HCT116 (cell line): ENCODE data around the gene CBLB. TPM values are rescaled to one million over a fixed set of nuclear protein-coding genes. Genes with fewer than 3 reads are reported as not detected.

ENCODE experiments used
- ATAC-seq: fragments of 200-7000 bp; cut with Tn5 transposase; 2 replicates; pipeline ENCODE4 v1.9.1; 2020; ENCODE audit warnings: mild to moderate bottlenecking, moderate library complexity
- BruUV-seq: library from RNA; stranded (reverse); fragments of 400-500 nt; replicated peaks from 2 replicates; lab custom pipeline; 2021; lab: Mats Ljungman, UMichigan
- CTCF ChIA-PET: fragments of 300-600 bp; sonication (Branson Sonifier 250); formaldehyde crosslinking; loops from one replicate; lab custom pipeline; 2021; ENCODE audit warnings: antibody characterized with exemption; lab: Charles Lee
- POLR2A ChIA-PET: fragments of 300-600, 350-600 bp; sonication (Branson Sonifier 250); formaldehyde crosslinking; loops from one replicate; lab custom pipeline; 2021; ENCODE audit warnings: antibody characterized with exemption; lab: Charles Lee
- RAD21 ChIA-PET, 2 experiments: fragments of 300-600 bp; sonication (Branson Sonifier 250); formaldehyde crosslinking; loops; one replicate each; lab custom pipeline; 2023; ENCODE audit warnings: low total read pairs in 2 of 2; ENCODE audit not compliant: uncharacterized antibody in 2 of 2, unreplicated experiment in 2 of 2, low non-redundant PET in 1 of 2; lab: Charles Lee
- DNase-seq: peaks from one replicate; pipeline ENCODE4 v3.0.0-alpha.2; 2010; ENCODE audit warnings: low read depth, low spot score
- H2AFZ ChIP-seq: fragments of 200-600 bp; shearing (Covaris generic), sonication (generic); 2 replicates; pipeline ENCODE4 v1.6.1; 2017; ENCODE audit warnings: low read depth, mixed run types, mixed read lengths, antibody characterized with exemption, low read length; ENCODE audit not compliant: poor library complexity, severe bottlenecking
- H3K27ac ChIP-seq: 2 replicates; pipeline ENCODE4 v1.5.1; 2012; ENCODE audit warnings: low read depth, low read length
- H3K27me3 ChIP-seq: fragments of 200-600 bp; sonication (generic); 2 replicates; pipeline ENCODE4 v1.6.1; 2016; ENCODE audit warnings: mixed run types, low read length, mixed read lengths; ENCODE audit not compliant: insufficient read depth
- H3K36me3 ChIP-seq, 2 experiments: fragments of 200-500 bp in 1 of 2; fragments of 200-600 bp in 1 of 2; sonication (Bioruptor generic) in 1 of 2; sonication (generic) in 1 of 2; 2 replicates each; pipeline versions ENCODE4 v1.5.1 to v1.6.1; 2014 to 2016; ENCODE audit warnings: low read length in 2 of 2, inconsistent platforms in 1 of 2, mixed read lengths in 1 of 2, mixed run types in 1 of 2; ENCODE audit not compliant: insufficient read depth in 2 of 2, control insufficient read depth in 1 of 2
- H3K4me1 ChIP-seq, 2 experiments: fragments of 200-600 bp in 1 of 2; sonication (generic) in 1 of 2; 2 replicates each; pipeline versions ENCODE4 v1.5.1 to v1.6.1; 2012 to 2017; ENCODE audit warnings: low read length in 2 of 2, inconsistent platforms in 1 of 2, mild to moderate bottlenecking in 1 of 2, mixed read lengths in 1 of 2, mixed run types in 1 of 2, moderate library complexity in 1 of 2; ENCODE audit not compliant: insufficient read depth in 2 of 2, control insufficient read depth in 1 of 2
- H3K4me2 ChIP-seq: fragments of 200-600 bp; sonication (generic); 2 replicates; pipeline ENCODE4 v1.6.1; 2017; ENCODE audit warnings: mixed run types, low read length, mixed read lengths
- H3K4me3 ChIP-seq, 2 experiments: fragments of 200-600 bp in 1 of 2; sonication (generic) in 1 of 2; replicated peaks in 1 of 2; 2 replicates each; pipeline ENCODE4 v1.5.1; 2011 to 2016; ENCODE audit warnings: low read length in 2 of 2, control low read depth in 1 of 2, low read depth in 1 of 2, mild to moderate bottlenecking in 1 of 2, mixed read lengths in 1 of 2, mixed run types in 1 of 2
- H3K79me2 ChIP-seq: fragments of 200-600 bp; sonication (generic); 2 replicates; pipeline ENCODE4 v1.6.1; 2017; ENCODE audit warnings: mild to moderate bottlenecking, mixed run types, low read length, moderate library complexity, mixed read lengths; ENCODE audit not compliant: insufficient read depth
- H3K9ac ChIP-seq: fragments of 200-600 bp; sonication (generic); 2 replicates; pipeline ENCODE4 v1.6.1; 2016; ENCODE audit warnings: low read length, mixed read lengths
- H3K9me2 ChIP-seq: fragments of 200-600 bp; sonication (generic), shearing (Covaris generic); 2 replicates; pipeline ENCODE4 v1.6.1; 2017; ENCODE audit warnings: mixed run types, mild to moderate bottlenecking, moderate library complexity; ENCODE audit not compliant: insufficient read depth
- H3K9me3 ChIP-seq, 2 experiments: fragments of 200-500 bp in 1 of 2; fragments of 200-600 bp in 1 of 2; sonication (Bioruptor generic) in 1 of 2; sonication (generic) in 1 of 2; 2 replicates each; pipeline ENCODE4 v1.6.1; 2014 to 2017; ENCODE audit warnings: low read length in 2 of 2, mixed read lengths in 2 of 2, inconsistent platforms in 1 of 2, low read depth in 1 of 2, mild to moderate bottlenecking in 1 of 2, mixed run types in 1 of 2, moderate library complexity in 1 of 2; ENCODE audit not compliant: control insufficient read depth in 1 of 2, insufficient read depth in 1 of 2
- H4K20me1 ChIP-seq: fragments of 200-600 bp; sonication (generic), shearing (Covaris generic); 2 replicates; pipeline ENCODE4 v1.6.1; 2017; ENCODE audit warnings: mixed run types, mild to moderate bottlenecking, moderate library complexity; ENCODE audit not compliant: insufficient read depth
- CBX3 ChIP-seq: IDR thresholded peaks from 2 replicates; pipeline ENCODE4 v1.6.1; 2012; ENCODE audit warnings: low read depth
- CEBPB ChIP-seq: IDR thresholded peaks from 2 replicates; pipeline ENCODE4 v1.6.1; 2012; ENCODE audit warnings: low read depth
- EGR1 ChIP-seq: IDR thresholded peaks from 2 replicates; pipeline ENCODE4 v1.6.1; 2012; ENCODE audit warnings: low read depth
- EZH2 ChIP-seq: fragments of 200-600 bp; sonication (generic); IDR thresholded peaks from 2 replicates; pipeline ENCODE4 v1.6.1; 2017; ENCODE audit warnings: antibody characterized with exemption, mixed run types
- FOSL1 ChIP-seq: IDR thresholded peaks from 2 replicates; pipeline ENCODE4 v1.6.1; 2012; ENCODE audit warnings: low read depth
- JUND ChIP-seq: IDR thresholded peaks from 2 replicates; pipeline ENCODE4 v1.6.1; 2012
- POLR2AphosphoS5 ChIP-seq: IDR thresholded peaks from 2 replicates; pipeline ENCODE4 v1.6.1; 2011; ENCODE audit warnings: mild to moderate bottlenecking, low read depth, low read length, moderate library complexity
- SP1 ChIP-seq: IDR thresholded peaks from 2 replicates; pipeline ENCODE4 v1.6.1; 2012; ENCODE audit warnings: low read depth
- SRF ChIP-seq: IDR thresholded peaks from 2 replicates; pipeline ENCODE4 v1.6.1; 2012; ENCODE audit warnings: low read depth
- TCF7L2 ChIP-seq: IDR thresholded peaks from 2 replicates; pipeline ENCODE4 v1.7.0; 2011; ENCODE audit warnings: borderline replicate concordance, inconsistent platforms; ENCODE audit not compliant: insufficient read depth, insufficient read length; ENCODE audit errors: extremely low read depth
- ZFX ChIP-seq: fragments of 450-650 bp; IDR thresholded peaks from 2 replicates; pipeline ENCODE4 v1.6.1; 2017
- ZNF274 ChIP-seq: fragments of 200-500 bp; sonication (Bioruptor generic); IDR thresholded peaks from 2 replicates; pipeline ENCODE4 v1.6.1; 2014; ENCODE audit warnings: mild to moderate bottlenecking, low read depth, low read length, inconsistent platforms
- intact Hi-C: fragments of 100-400 bp; cut with micrococcal nuclease; formaldehyde crosslinking; loops from 2 replicates; pipeline ENCODE4 v1.10.0; 2022
- total RNA-seq: library from RNA; stranded (reverse); gene quantifications from one replicate; pipeline ENCODE4 v1.2.1, GENCODE V29; 2021; ENCODE audit not compliant: unreplicated experiment
- TF ChIP-seq, protein P1 (sequence below): IDR thresholded peaks from 2 replicates; pipeline ENCODE4 v1.6.1; 2011; ENCODE audit warnings: mild to moderate bottlenecking, low read length, moderate library complexity; ENCODE audit not compliant: insufficient replicate concordance; ENCODE audit errors: extremely low read depth

CBLB gene
- total RNA-seq, 1 experiment from 2014 or later, result 10.4 TPM

DNA sequence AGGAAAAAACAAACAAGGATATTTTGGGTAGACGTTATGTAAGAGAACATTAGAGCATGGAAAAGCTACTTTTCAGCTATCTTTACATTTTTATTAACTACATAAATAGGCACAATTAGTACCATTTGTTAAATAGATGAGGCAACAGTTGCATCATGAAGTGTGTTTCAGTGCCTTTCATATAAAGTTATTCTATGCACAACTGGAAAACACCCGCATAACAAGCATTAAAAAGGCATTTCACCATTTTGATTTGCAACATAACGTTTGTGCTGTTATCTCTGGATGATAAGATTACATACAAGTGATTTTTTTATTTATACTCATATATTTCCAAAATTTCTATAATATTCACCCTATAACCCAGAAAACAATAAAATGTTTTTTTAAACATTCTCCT is 69.5 kb downstream of the CBLB start:
- POLR2A ChIA-PET, result no interaction called here
- Histone ChIP-seq H3K4me1 (no peaks in the 10 kb centered on the region), H3K9ac (no peak overlapping the region), H3K4me3 (no peak overlapping the region), H3K9me2 (no peaks in the 10 kb centered on the region), H3K79me2 (no peaks in the 10 kb centered on the region), H3K27me3 (no peaks in the 10 kb centered on the region), H2AFZ (no peak overlapping the region), H3K36me3 (no peaks in the 10 kb centered on the region), H3K27ac (no peak overlapping the region), H4K20me1 (no peaks in the 10 kb centered on the region), H3K4me2 (no peak overlapping the region), H3K9me3 (no peaks in the 10 kb centered on the region)
- no peak for DNase-seq
- RAD21 ChIA-PET, result no interaction called here
- TF ChIP-seq EGR1, result no peak
- TF ChIP-seq, protein P1, sequence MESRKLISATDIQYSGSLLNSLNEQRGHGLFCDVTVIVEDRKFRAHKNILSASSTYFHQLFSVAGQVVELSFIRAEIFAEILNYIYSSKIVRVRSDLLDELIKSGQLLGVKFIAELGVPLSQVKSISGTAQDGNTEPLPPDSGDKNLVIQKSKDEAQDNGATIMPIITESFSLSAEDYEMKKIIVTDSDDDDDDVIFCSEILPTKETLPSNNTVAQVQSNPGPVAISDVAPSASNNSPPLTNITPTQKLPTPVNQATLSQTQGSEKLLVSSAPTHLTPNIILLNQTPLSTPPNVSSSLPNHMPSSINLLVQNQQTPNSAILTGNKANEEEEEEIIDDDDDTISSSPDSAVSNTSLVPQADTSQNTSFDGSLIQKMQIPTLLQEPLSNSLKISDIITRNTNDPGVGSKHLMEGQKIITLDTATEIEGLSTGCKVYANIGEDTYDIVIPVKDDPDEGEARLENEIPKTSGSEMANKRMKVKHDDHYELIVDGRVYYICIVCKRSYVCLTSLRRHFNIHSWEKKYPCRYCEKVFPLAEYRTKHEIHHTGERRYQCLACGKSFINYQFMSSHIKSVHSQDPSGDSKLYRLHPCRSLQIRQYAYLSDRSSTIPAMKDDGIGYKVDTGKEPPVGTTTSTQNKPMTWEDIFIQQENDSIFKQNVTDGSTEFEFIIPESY, result no peak
- TF ChIP-seq ZNF274, result no peak
- TF ChIP-seq CEBPB, result no peak
- no peak for TF ChIP-seq POLR2AphosphoS5
- no peak for TF ChIP-seq EZH2
- TF ChIP-seq CBX3, result no peak
- TF ChIP-seq SP1, result no peak
- no peak for TF ChIP-seq ZFX
- TF ChIP-seq JUND, result no peak
- no peak for TF ChIP-seq SRF
- no peak for TF ChIP-seq FOSL1
- TF ChIP-seq TCF7L2, result no peak
- BruUV-seq, result no TSS peak
- CTCF ChIA-PET, result no interaction called here
- intact Hi-C loops, result no loop called here
- ATAC-seq, result no peak
